Measurements from ENCODE around the gene CHRNA5. TPM values are rescaled to one million over a fixed set of nuclear protein-coding genes. Genes with fewer than 3 reads are reported as not detected.

CHRNA5 gene
- total RNA-seq, 2 donors from 2014 or later = 9.7 to 10.3 TPM

DNA sequence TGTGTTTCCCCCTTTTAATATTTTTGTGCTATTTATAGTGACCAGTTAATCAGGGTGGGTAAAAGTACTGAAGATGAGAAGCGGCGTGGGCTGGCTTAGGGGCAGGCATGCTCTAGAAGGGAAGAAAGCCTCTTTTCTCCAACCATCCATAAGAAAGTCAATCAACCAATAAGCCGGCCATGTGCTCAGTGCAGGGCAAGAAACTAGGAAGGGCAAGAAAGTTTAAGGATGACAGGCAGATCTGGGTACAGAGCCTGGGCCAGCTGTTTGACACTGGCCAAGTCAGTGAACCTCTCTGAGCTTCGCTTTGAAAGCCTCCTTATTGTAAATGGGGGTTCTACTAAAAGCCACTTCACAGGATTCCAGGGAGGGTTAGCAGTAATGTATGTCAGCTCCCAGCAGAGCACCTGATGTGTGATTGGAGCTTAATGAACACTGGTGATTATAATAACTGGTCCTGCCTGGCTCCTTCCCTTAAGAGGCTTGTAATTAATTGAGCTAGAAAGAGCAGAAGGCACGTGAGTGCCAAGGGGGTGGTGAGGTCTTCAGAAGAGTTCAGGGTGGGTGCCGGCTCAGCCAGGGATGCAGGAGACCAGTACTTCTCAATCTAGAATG lies 61.2 kb downstream of the CHRNA5 start:
- Histone ChIP-seq H3K27me3 (peaks cover 4% of the 10 kb centered on the region), H3K27ac (no peak overlapping the region), H3K4me1 (no peaks in the 10 kb centered on the region), H3K4me3 (no peak overlapping the region), H3K36me3 (no peaks in the 10 kb centered on the region), H3K9ac (ENCODE audit: low read depth in 2 of 2, low read length in 2 of 2) (no peak overlapping the region), H3K9me3 (no peaks in the 10 kb centered on the region)
- no peak for DNase-seq
- intact Hi-C loops (cut with DNase I) = no loop called here
- TF ChIP-seq, protein P1, sequence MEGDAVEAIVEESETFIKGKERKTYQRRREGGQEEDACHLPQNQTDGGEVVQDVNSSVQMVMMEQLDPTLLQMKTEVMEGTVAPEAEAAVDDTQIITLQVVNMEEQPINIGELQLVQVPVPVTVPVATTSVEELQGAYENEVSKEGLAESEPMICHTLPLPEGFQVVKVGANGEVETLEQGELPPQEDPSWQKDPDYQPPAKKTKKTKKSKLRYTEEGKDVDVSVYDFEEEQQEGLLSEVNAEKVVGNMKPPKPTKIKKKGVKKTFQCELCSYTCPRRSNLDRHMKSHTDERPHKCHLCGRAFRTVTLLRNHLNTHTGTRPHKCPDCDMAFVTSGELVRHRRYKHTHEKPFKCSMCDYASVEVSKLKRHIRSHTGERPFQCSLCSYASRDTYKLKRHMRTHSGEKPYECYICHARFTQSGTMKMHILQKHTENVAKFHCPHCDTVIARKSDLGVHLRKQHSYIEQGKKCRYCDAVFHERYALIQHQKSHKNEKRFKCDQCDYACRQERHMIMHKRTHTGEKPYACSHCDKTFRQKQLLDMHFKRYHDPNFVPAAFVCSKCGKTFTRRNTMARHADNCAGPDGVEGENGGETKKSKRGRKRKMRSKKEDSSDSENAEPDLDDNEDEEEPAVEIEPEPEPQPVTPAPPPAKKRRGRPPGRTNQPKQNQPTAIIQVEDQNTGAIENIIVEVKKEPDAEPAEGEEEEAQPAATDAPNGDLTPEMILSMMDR (IDR thresholded peaks at IDR 0.05) = no peak

DNA sequence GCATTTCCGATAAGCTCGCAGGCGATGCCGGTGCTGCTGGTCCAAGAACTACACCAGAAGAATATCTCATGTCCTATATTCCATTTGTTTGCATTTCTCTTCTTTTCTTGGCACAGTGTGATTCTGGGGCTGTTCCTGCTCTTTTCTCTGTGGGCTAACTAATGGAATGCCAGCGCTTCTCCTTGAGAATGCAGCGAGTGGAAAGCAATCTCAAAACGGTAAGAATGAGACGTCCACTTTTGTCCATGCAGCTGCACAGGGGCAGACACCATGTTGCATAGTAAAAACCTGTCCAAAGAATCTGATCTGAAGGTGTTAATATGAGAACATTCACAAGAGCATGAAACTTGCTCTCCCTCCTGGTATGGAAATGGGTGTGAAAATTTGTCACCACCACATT lies 62.0 kb downstream of the CHRNA5 start:
- TF ChIP-seq, protein P1 (IDR thresholded peaks at IDR 0.05) = no peak
- H3K9ac ChIP-seq (ENCODE audit: low read depth in 2 of 2, low read length in 2 of 2) = no peak overlapping the region
- H3K36me3 ChIP-seq = no peaks in the 10 kb centered on the region
- H3K27me3 ChIP-seq = no peaks in the 10 kb centered on the region
- H3K4me3 ChIP-seq = no peak overlapping the region
- intact Hi-C loops (cut with DNase I) = no loop called here
- DNase-seq = no peak
- H3K9me3 ChIP-seq = no peaks in the 10 kb centered on the region
- no peak overlapping the region for H3K27ac ChIP-seq
- H3K4me1 ChIP-seq = no peaks in the 10 kb centered on the region

DNA sequence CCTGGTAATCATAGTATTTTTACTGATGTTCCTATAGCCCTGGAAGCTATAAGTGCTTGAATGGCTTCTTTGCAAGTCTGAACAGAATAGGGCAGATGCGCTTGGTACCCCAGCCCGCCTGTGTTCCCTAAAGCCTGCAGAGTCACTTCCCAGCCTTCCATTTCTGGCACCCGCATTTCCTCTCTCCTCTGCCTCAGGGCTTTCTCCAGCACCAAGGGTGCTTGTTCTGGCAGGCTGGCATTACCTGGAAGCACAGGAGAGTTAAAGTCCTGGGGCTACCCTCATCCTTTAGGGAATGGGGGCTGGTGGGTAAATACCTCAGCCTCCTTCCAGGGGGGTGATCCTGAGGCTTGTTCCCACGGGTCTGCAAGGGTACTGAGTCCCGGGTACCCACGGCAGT lies 62.9 kb downstream of the CHRNA5 start:
- no peaks in the 10 kb centered on the region for H3K9me3 ChIP-seq
- H3K4me1 ChIP-seq = no peaks in the 10 kb centered on the region
- no peak overlapping the region for H3K27ac ChIP-seq
- DNase-seq = no peak
- H3K9ac ChIP-seq (ENCODE audit: low read depth in 2 of 2, low read length in 2 of 2) = no peak overlapping the region
- no peaks in the 10 kb centered on the region for H3K27me3 ChIP-seq
- intact Hi-C loops (cut with DNase I) = no loop called here
- H3K36me3 ChIP-seq = no peaks in the 10 kb centered on the region
- H3K4me3 ChIP-seq = no peak overlapping the region
- TF ChIP-seq, protein P1 (IDR thresholded peaks at IDR 0.05) = no peak

DNA sequence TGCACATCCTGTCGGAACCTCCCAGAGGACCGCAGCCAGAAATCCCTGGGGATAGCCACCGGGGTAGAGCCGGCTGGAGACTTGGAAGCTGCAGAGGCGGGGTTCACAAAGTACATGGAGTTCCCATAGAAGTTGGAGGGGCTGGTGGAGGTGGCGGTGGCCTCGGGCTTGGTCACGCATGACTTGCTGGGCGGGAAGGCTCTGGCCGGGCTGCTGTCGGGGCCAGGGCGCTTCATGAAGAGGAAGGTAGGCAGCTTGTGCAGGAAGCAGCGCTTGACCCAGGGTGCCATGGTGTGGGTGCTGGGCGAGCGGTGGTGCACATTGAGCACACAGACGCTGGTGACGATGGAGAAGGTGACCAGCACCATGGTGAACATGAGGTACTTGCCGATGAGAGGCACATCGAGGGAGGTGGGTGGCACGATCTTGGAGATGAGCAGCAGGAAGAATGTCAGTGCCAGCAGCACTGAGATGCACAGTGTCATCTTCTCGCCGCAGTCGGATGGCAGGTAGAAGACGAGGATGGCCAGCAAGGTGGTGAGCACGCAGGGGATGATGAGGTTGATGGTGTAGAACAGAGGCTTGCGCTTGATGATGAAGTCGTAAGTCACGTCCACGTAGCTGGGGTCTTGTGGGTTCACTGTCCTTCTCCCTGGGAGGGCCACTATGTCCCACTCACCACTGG lies 63.9 kb downstream of the CHRNA5 start:
- intact Hi-C loops (cut with DNase I) = no loop called here
- H3K36me3 ChIP-seq = no peaks in the 10 kb centered on the region
- no peak overlapping the region for H3K27ac ChIP-seq
- no peaks in the 10 kb centered on the region for H3K9me3 ChIP-seq
- H3K9ac ChIP-seq (ENCODE audit: low read depth in 2 of 2, low read length in 2 of 2) = no peak overlapping the region
- H3K27me3 ChIP-seq = no peaks in the 10 kb centered on the region
- H3K4me3 ChIP-seq = no peak overlapping the region
- DNase-seq = no peak
- TF ChIP-seq, protein P1 (IDR thresholded peaks at IDR 0.05) = no peak
- H3K4me1 ChIP-seq = no peaks in the 10 kb centered on the region

DNA sequence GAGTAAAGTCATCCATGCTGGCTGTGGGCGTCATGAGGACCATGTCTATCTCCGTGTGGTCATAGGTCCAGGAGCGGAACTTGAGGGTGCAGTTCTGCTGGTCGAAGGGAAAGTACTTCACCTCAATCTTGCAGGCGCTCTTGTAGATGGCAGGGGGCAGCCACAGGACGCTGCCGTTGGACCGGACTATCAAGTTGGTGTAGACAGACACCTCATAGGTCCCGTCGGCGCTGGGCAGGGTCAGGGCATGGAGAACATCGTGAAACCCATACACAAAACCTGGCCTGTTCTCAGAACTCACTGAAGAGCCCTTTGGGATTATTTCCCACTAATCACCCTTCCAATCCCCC lies 64.4 kb downstream of the CHRNA5 start:
- no peaks in the 10 kb centered on the region for H3K36me3 ChIP-seq
- H3K4me3 ChIP-seq = no peak overlapping the region
- no peaks in the 10 kb centered on the region for H3K27me3 ChIP-seq
- TF ChIP-seq, protein P1 (IDR thresholded peaks at IDR 0.05) = no peak
- H3K4me1 ChIP-seq = no peaks in the 10 kb centered on the region
- DNase-seq = no peak
- no peak overlapping the region for H3K9ac ChIP-seq (ENCODE audit: low read depth in 2 of 2, low read length in 2 of 2)
- no peaks in the 10 kb centered on the region for H3K9me3 ChIP-seq
- no peak overlapping the region for H3K27ac ChIP-seq
- intact Hi-C loops (cut with DNase I) = no loop called here

Data from colonic mucosa (tissue), 4 donors.